HG02678 (cell line): ENCODE results near the gene GLI3.

Experiments
- ATAC-seq: cut with Tn5 transposase; IDR thresholded peaks from one replicate; pipeline ENCODE4 v1.9.1; 2021; ENCODE audit warnings: mild to moderate bottlenecking, moderate library complexity; ENCODE audit not compliant: unreplicated experiment

GLI3 gene

GRCh38 chr7:42236266-42236975 is 588 bp downstream of the GLI3 start:
- ATAC-seq = peak; percentile 23

GRCh38 chr7:42235741-42236161 is 1.3 kb downstream of the GLI3 start:
- no peak for ATAC-seq

DNA sequence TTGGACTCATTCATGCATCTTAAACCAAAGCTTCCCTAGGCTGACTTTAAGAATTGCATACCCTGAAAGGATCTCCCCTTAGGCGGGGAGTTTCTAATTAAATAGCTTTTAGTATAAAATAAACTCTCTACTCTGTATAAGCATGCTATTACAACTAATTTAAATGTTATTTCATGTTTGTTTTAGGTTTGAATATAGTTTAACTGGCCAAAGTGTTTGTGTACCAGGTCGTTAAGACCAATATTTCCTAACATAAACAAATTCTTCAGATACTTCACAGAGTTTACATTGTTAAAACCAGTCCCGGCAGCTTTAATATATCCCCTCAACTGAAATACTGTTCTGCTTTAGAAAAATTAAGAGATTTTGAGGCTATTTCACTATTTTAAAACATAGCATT is 2.3 kb downstream of the GLI3 start:
- no peak for ATAC-seq

- no peak for ATAC-seq
Measured at GRCh38 chr7:42233695-42234331, 3.2 kb downstream of the GLI3 start.

GRCh38 chr7:42233171-42233570 is 3.8 kb downstream of the GLI3 start:
- no peak for ATAC-seq

DNA sequence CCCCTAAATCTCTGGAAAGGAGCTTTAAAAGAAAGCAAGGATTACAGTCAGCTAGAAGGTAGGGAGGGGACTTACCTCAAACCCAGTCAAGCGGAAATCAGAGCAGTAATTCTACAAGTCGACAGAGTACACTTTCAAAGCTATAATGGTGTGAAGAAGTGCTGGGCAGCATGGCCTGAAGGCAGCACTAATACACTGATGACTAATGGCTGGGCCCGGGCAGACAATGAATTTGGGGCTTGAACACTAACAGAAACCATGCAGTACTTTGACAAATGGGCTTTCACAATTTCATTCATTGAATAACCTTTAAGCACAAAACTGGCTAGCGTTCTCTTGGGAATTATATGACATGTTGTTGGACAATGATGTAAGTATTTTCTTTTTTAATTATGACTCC is 4.7 kb downstream of the GLI3 start:
- ATAC-seq = no peak

DNA sequence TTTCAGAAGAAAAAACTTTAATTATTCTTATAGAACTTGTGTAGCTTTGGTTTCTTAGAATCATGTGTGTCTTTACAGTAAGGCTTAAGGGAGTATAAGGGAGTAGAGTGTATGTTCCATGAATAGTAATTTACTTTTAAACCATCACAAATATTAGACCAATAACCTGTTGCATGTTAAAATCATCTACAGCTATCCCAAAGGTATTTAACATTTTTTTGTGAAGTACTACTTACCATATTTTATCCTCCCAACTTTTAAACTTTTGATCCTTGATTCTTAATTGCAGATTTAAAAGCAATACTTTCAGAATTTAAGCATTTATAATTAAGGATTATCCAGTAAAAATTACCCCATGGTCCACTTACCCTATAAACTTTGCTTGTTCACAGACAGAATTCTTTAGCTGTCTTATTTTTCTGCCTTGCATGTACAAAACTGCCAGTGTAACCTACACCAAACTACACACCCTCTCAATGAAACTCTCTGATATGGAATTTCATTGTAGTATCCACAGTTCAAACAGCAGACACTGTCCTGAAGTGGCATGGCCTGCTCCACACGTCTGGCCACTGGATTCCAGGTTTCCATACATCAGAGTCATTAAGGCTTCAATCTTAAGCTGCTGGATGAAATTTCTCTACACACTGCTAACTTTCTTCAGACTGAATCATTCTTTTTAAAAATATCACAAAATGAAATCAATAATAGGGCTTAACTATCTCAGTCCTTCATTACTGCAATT is 5.8 kb downstream of the GLI3 start:
- ATAC-seq = no peak

DNA sequence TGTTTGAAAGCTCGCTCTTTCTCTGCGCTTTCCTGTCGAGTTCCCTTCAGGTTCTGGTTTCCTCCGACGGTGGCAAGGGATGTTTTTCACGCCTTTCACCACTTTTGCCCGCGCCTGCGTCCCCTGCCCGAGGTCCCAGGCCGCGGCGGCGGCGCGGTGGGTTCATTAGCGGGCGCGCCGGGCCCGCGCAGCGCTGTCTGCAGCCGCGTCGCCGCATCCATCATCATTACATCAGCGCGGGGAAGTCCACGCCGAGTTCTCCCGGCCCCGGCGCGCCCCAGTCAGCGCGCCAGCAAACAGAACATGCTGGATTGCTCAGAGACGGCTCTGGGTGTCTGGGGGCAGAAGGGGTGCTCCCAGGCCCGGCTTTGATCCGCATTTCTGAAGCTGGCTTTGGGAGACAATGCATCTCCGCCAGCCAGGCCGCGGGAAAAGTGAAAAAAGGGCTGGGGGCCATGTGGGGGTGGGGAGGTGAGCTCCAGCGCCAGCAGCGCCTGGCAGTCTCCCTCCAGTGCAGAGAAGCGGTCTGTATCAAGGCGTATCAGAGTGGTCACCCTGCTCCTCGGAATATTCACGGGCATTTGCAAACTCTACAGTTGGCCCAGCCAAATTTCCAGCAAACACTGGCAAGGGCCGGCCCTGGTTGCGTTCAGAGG is 8.9 kb downstream of the GLI3 start:
- peak; percentile 53 for ATAC-seq

GRCh38 chr7:42227541-42227935 is 9.5 kb downstream of the GLI3 start:
- peak; percentile 45 for ATAC-seq

DNA sequence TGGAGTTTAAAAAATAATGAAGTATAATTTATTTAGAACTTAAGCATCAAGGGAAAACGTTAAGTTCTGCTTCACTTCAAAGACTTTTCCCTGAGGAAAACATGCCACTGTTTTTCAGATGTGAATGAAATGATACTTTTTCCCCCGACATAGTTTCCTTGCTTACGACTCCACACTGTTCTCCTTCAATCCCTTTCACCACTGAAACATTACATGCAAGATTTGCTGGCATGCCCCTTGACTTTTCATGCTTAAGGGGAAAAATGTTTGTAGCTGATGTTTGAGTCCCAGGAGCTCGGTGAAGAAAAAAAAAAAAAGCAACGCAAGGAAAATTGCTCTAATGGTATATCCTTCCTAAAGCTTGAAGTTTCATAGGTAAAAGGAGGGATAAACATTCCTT is 10.0 kb downstream of the GLI3 start:
- no peak for ATAC-seq

DNA sequence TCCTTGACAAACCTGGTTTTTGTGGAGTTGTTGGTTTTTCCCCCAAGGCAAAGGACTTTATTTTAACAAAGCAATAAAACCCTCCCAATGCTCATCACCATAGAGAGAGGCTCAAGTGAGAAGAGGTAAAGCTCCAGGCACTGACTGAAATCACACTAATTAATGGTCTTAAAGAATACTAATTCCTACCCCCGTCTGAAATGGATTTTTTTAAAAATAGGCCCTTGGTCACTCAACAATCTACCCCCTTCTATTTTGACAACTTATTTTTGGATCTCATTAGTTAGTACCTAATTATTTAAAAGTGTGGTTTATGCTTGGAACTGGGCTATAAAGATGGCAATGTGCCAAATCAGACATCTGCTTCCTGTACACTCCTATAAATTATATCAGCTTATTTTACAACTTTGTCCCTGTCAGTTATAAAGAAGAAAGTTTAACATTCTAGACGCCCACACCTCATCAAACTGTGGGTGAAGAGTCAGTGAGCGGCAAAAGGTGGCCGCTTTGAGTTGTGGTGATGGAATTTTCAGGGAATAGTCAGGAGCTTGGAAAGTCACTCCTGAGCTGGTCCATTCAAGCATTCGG is 10.6 kb downstream of the GLI3 start:
- no peak for ATAC-seq

- ATAC-seq = no peak
Measured at GRCh38 chr7:42224391-42225003, 12.5 kb downstream of the GLI3 start.

- no peak for ATAC-seq
Measured at GRCh38 chr7:42222891-42223290, 14.1 kb downstream of the GLI3 start.

- ATAC-seq = no peak
Measured at GRCh38 chr7:42222125-42222524, 14.9 kb downstream of the GLI3 start.

- no peak for ATAC-seq
Measured at GRCh38 chr7:42221304-42221703, 15.7 kb downstream of the GLI3 start.

- no peak for ATAC-seq
Measured at GRCh38 chr7:42219447-42219846, 17.6 kb downstream of the GLI3 start.

GRCh38 chr7:42218248-42218647 is 18.8 kb downstream of the GLI3 start:
- ATAC-seq = no peak

DNA sequence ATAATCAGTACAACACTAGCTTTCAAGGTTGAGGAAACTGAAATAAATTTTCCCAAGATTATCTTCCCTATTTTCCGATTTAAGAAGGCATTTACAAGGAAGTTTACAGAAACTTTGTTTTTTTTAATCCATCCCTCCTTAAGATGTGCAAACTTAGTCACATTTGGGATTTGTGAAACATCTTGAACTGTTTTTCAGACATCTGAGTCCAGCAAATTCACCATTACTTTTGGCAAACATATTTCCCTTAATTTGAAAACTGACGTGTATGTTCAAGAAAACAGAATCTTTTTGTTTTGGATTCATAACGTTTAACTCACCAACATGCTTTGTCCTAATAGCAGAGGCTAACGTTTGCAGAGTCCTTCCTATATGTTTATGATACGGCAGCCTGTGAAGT is 19.5 kb downstream of the GLI3 start:
- ATAC-seq = no peak

GRCh38 chr7:42217053-42217452 is 20.0 kb downstream of the GLI3 start:
- ATAC-seq = no peak

- ATAC-seq = no peak
Measured at GRCh38 chr7:42214060-42214679, 22.8 kb downstream of the GLI3 start.
